GM10266 (cell line): ENCODE measurements around the gene CACFD1.

ENCODE experiments used
- DNase-seq: peaks from one replicate; pipeline ENCODE4 v3.0.0; 2012; ENCODE audit errors: extremely low spot score
- TF ChIP-seq, protein P1 (sequence below): IDR thresholded peaks from 2 replicates; pipeline ENCODE4 v1.5.1; 2012; ENCODE audit warnings: mild to moderate bottlenecking, low read depth; ENCODE audit not compliant: control insufficient read depth, insufficient read depth; ENCODE audit errors: missing control alignments

The CACFD1 gene

DNA sequence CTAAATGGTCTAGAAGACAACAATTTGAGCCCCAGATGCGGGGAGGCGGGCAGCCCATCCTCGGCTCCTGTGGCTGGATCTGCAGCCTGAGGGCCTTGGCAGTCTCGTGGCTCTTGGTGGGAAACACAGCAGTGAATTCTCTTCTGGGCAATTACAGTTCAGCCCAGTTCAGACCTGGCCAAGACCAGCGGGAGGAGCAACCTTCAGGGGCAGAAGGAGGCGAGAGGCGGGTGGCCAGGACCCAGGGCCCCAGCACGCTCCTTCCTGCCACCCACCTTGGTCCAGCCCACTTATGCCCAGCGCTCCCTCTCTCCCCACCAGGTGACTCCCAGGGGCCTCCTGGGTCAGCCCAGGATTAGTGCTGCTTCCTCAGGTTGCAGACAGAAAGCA is 57.2 kb downstream of the CACFD1 start:
- TF ChIP-seq, protein P1, sequence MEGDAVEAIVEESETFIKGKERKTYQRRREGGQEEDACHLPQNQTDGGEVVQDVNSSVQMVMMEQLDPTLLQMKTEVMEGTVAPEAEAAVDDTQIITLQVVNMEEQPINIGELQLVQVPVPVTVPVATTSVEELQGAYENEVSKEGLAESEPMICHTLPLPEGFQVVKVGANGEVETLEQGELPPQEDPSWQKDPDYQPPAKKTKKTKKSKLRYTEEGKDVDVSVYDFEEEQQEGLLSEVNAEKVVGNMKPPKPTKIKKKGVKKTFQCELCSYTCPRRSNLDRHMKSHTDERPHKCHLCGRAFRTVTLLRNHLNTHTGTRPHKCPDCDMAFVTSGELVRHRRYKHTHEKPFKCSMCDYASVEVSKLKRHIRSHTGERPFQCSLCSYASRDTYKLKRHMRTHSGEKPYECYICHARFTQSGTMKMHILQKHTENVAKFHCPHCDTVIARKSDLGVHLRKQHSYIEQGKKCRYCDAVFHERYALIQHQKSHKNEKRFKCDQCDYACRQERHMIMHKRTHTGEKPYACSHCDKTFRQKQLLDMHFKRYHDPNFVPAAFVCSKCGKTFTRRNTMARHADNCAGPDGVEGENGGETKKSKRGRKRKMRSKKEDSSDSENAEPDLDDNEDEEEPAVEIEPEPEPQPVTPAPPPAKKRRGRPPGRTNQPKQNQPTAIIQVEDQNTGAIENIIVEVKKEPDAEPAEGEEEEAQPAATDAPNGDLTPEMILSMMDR: no peak
- DNase-seq: no peak

DNA sequence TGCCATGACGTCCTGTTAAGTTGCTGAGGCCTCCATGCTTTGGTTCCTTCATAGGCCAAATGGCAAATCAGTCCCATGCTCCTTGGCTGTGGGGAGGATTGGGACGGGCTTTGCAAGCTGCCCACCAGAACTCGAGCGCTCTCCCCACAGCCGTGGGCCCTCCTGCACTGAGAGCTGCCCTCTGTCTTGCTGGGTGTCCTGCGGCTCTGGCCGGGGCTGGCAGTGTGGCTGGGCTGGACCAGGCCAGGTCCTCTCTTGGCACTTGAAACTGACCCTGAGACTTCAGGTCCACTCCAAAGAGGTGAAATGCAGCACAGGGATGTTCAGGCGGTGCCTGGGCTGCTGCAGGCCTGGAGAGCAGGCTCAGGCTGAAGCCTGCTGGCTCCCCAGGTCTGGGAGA is 57.9 kb downstream of the CACFD1 start:
- TF ChIP-seq, protein P1: no peak
- no peak for DNase-seq

DNA sequence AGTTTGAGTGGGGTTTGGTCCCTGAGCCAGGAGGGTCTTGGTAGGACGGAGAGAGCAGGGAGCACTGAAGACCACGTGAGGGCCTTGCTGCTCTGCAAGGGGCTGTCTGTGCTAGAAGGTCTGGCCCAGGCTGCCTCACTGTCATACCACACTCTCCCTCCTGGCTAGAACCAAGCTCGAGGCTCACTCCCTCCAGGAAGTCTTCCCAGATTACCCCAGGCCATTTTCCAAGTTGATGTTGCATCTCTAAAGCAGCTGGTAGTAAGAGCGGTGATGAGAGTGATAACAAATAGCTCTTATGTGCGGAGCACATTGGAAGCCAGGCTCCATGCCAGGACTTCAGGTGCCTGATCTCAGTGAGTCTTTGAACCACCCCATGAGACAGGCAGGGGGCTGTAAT is 58.4 kb downstream of the CACFD1 start:
- TF ChIP-seq, protein P1: no peak
- no peak for DNase-seq

DNA sequence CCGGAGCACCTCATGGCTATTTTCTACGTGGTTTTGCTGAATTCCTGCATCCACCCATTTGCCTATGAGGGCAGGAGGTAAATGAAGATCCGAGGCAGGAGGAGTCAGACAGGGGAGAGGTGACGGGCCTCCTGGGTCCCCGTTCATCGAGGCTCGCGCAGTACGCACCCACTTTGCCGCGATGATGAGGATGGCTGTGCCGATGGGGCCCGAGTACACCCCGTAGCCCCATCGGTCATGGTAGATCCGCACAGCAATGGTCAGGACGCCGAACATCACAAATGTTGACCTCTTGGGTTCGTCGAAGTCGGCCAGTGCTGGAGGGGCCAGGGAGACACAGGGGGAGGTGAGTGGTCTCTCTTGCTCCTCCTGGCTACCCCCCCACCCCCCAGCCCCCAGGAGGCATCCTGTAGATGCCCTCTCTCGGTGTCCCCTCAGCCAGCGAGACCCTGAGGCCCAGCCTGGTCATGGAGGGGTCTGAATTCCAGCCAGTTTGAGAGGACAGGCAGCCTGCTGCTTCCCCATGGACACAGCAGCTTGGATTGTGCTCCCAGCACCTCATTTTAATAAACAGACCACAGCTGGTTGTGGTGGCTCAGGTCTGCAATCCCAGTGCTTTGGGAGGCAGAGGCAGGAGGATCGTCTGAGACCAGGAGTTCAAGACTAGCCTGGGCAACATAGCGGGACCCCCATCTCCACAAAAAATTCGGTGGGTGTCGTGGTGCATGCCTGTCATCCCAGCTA is 59.1 kb downstream of the CACFD1 start:
- DNase-seq: no peak

DNA sequence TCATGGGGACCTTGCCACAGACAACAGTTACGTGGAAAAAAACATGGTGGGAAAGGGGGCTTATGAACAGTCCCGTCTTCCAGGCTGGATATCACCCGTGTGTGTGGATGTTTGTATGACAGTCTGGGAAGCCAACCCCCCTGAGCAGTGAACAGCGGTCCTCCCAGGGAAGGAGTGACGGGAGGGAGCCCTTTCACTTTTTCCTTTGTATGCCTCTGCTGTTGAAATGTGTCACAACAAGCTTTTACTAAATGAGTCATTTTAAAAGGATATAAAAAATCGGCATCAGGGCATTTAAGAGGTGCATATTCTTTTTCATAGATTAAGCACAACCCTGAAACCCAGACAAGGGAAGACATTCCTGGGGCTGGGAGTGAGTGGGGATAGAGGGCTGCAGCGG is 59.9 kb downstream of the CACFD1 start:
- TF ChIP-seq, protein P1: no peak
- no peak for DNase-seq

More for the DNA sequence above, 59.1 kb downstream of the CACFD1 start:
- TF ChIP-seq, protein P1: no peak

DNA sequence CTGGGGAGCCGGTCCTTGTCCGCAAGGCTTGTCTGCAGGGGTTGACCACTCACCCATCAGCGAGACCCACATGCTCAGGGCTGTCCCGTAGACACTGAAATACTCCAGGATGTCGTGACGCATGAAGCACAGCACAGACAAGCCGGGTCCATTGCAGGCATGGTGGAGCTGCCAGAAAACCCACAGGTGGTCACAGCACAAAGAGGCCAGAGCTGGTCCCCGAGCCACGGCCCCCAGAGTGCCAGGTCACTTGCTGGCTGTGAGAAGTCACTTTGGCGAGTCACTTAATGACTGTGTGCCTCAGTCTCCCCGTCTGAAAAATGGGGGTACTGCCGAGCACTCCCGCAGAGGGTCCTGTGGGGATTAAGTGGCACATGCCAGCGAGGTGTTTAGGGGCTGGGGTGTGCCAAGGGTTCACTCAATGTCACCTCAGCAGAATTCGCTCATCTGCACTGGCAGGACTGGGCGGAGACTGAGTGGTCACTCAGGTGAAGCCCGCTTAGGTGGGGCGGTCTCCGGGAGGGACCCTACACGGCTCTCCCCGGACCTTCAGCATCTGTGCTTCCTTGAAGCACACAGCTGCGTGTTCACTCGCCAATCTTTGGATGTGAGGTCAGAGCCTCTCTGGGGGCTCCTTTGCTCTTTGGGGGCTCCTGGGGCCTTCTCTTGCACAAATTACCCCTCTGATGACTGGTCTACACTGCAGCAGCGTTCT is 60.5 kb downstream of the CACFD1 start:
- DNase-seq: no peak
- TF ChIP-seq, protein P1: no peak
